GM13977 (cell line): ENCODE data around the gene TBC1D10A.
"Not testable (repeated sequence)": the region's sequence is repeated elsewhere in the genome, so short reads cannot be mapped to it uniquely, and the experiment has no call there.

Source experiments
- DNase-seq: peaks from one replicate; pipeline ENCODE4 v3.0.0; 2012; ENCODE audit warnings: low spot score
- in situ Hi-C: fragments of 300-500 bp; cut with MboI; formaldehyde crosslinking; loops from one replicate; pipeline ENCODE4 v1.12.0; 2022; ENCODE audit warnings: low sequenced_read_pairs, low pct_unique_long_range_greater_than_20kb, mixed read lengths, inconsistent platforms; ENCODE audit not compliant: unreplicated experiment
- TF ChIP-seq, protein P1 (sequence below): IDR thresholded peaks from 2 replicates; pipeline ENCODE4 v1.5.1; 2012; ENCODE audit warnings: mild to moderate bottlenecking, control low read depth; ENCODE audit not compliant: insufficient read depth; ENCODE audit errors: extremely low read depth, missing control alignments

Gene TBC1D10A

DNA sequence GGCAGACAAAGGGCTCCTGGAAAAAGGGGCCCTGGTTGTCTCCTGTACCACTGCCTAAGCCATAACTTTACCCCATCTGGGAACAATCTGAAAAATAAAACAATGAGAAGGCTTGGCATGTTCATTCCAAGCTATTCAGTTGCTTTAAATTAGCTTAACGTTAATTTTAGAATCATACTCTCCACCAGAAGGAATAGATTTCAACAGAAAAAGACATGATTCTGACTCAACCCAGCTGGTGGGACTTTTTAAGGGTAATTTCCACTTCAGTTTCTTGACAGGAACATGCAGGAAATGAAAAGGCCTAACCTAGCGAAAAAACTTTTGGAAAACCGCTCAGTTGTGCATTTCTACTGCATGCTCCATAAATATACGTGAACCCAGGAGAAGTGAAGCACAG, 22.1 kb upstream of the TBC1D10A start:
- in situ Hi-C loops: no loop called here
- DNase-seq: no peak
- TF ChIP-seq, protein P1, sequence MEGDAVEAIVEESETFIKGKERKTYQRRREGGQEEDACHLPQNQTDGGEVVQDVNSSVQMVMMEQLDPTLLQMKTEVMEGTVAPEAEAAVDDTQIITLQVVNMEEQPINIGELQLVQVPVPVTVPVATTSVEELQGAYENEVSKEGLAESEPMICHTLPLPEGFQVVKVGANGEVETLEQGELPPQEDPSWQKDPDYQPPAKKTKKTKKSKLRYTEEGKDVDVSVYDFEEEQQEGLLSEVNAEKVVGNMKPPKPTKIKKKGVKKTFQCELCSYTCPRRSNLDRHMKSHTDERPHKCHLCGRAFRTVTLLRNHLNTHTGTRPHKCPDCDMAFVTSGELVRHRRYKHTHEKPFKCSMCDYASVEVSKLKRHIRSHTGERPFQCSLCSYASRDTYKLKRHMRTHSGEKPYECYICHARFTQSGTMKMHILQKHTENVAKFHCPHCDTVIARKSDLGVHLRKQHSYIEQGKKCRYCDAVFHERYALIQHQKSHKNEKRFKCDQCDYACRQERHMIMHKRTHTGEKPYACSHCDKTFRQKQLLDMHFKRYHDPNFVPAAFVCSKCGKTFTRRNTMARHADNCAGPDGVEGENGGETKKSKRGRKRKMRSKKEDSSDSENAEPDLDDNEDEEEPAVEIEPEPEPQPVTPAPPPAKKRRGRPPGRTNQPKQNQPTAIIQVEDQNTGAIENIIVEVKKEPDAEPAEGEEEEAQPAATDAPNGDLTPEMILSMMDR: no peak

DNA sequence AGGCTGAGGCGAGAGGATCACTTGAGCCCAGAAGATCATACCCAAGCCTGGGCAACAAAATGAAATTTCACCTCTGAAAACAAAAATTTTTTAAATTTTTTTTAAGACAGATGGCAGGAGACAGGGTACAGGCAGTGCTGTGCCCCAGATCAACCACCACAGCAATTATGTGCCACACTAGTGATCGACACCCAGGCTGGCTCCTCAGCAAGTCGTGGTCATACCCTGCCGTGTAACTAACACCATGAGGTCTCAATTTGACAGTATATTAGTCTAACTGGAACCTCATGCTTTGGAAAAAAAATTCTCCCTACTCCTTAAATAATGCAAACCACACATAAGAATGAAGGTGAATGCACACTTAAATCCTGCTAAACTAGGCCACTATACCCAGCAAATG, 21.7 kb upstream of the TBC1D10A start:
- no peak for DNase-seq
- TF ChIP-seq, protein P1: no peak
- in situ Hi-C loops: no loop called here

DNA sequence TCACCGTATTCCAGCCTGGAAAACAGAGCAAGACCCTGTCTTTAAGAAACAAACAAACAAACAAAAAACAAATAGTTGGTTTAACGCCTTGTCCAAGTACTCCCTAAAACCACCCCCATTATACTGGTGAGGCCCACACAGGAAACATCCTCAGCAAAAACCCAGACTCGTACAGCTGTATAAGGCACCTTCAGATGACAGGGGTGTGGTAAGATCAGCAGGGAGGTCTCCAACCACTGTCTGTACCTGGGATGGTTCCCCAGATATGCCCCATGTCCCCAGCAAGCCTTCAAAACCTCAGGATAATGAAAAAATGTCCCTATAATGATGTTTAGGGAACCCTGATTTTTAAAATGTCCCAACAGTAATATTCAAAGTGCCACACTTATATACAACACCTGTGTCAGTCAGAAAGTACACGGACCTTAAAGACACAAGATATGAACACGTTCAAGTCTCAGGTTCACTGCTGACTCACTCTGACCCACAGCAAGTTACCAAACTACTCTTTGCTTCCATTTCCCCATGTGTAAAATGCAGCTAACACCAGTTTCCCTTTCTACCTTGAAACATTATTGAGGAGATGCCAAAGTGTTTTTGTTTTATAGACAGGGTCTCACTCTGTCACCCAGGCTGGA, 20.6 kb upstream of the TBC1D10A start:
- in situ Hi-C loops: no loop called here
- peak; percentile 51 for DNase-seq
- TF ChIP-seq, protein P1: no peak

DNA sequence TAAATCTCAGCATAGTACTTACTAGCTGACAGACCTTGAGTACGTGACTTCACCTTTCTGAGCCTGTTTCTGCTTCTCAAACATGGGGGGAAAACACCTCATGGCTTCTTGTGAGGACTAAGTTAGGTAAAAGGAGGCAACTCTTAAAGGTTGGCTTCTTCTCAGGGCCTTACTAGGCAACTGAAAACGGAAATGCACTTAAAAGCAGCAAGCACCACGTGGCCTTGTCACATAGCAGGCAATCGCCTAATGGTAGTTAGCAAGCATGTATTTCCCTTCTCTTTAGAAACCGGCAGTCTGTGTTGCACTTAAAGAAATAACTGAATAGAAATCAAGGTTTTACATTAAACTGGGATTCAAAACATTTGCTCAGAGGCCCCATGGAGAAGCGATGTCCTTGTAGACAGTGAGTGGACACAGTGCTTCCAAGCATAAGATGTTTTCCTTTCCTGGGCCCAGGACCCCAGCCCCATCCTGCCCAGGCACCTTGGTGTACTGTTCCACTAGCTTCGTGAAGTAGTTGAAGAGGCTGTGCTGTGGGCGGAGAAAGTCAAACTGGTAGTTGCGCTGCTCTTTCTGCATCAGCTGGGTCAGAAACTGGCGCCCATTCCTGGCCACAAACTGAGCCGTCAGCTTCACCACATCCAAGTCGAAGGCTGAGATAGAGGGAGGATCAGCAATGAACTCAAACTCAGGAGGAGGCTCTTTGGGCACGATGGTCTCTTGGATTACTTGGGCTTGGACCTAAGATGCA, 17.9 kb upstream of the TBC1D10A start:
- TF ChIP-seq, protein P1: no peak
- in situ Hi-C loops: no loop called here
- DNase-seq: no peak

DNA sequence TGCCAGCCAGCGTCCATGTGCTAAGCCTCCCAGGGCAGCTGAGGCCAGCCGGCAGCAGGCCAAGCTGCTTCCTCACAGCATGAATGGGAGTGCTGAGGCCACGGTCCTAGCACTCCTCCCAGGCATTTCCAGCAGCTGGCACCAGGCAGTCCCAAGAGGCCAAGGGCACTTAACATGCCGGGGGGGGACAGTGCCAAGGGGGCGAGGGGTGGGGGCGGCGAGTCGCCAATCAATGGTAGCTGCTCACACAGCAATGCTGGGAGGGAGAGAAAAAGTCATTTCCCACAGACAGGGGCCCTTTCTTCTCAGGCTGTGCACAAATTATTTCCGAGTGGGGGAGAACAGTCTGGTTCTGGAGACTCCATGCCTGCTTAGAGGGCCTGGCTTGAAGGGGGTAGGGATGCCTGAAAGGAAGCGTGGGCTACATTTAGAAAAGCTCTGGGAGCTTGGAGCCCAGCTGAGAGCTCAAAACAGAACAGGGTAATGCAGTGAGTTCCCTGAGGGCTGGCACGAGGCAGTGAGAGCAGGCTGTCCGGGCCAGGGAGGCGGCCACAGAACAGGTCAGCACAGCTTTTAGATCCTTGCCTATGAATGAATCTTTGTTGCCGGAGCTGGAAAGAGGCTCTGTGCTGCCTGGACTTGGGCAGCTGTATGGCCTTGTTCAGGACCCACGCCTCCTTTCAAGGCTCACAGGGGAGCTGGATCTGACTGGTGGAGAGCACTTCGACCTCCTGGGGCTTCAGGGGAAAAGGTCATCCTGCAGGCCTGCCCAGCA, 14.4 kb upstream of the TBC1D10A start:
- in situ Hi-C loops: no loop called here
- no peak for DNase-seq
- TF ChIP-seq, protein P1: no peak

DNA sequence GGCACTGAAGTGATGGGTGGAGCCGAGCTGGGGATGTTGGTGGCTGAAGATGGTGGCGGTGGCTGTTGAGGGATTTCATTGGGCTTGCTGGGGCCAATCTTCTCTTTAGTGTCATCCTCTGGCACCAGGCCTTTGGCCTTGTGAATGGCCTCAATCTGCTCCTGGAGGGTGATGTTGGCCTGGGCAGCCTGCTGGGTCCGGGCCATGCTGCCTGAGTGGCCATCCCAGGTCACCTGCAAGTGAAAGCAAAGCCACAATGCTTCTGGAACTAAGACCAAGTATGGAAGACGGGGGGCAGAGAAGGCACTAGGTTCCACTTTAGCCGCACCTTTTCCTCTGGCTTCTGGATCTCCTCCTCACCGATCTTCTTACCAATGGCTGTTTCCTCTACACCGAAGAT, 12.1 kb upstream of the TBC1D10A start:
- in situ Hi-C loops: no loop called here
- no peak for DNase-seq

DNA sequence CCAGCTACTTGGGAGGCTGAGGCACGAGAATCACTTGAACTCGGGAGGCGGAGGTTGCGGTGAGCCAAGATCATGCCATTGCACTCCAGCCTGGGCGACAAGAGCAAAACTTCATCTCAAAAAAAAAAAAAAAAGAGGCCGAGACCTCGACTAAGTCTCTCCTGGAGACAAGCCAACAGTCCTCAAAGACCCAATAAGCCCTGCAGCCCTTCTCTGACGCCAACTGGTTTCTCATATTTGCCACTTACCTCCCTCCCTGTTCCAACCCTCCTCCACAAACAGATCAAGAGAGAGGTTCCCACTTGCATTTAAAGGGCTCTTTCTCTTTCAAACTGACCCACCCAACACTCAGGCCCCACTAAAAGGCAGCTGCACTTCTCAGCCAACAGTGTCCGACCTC, 11.6 kb upstream of the TBC1D10A start:
- in situ Hi-C loops, DNase-seq: not testable (repeated sequence)

More for the DNA sequence above, 12.1 kb upstream of the TBC1D10A start:
- TF ChIP-seq, protein P1: no peak
